GM18951 (cell line): ENCODE measurements around the gene ZHX3.

Experiments used
- POLR2A ChIP-seq: IDR thresholded peaks from 4 replicates; pipeline ENCODE4 v1.6.1; 2011; ENCODE audit warnings: mild to moderate bottlenecking; ENCODE audit not compliant: insufficient read length, insufficient read depth; ENCODE audit errors: extremely low read depth
- in situ Hi-C: fragments of 300-500 bp; cut with MboI; formaldehyde crosslinking; loops from one replicate; pipeline ENCODE4 v1.12.0; 2022; ENCODE audit warnings: low sequenced_read_pairs, mixed read lengths, inconsistent platforms; ENCODE audit not compliant: unreplicated experiment

ZHX3 gene

GRCh38 chr20:41290804-41291389, 26.6 kb downstream of the ZHX3 start:
- in situ Hi-C loops, result no loop called here
- no peak for TF ChIP-seq POLR2A

DNA sequence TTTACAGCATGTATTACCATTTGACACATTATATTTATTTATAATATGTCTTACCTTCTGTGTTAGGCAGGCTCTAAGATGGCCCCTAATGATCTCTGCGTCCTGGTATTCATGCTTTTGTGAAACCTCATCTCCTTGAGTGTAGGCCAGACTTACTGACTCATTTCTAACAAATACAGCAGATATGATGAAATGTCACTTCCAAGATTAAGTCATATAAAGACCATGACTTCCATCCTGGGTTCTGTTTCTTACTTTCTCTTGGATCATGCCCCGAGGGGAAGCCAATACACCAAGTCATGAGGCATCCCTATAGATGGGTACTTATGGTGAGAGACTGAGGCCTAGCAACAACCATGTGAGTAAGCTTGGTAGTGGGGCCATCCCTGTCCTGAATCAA, 30.2 kb downstream of the ZHX3 start:
- in situ Hi-C loops, result no loop called here
- no peak for TF ChIP-seq POLR2A

DNA sequence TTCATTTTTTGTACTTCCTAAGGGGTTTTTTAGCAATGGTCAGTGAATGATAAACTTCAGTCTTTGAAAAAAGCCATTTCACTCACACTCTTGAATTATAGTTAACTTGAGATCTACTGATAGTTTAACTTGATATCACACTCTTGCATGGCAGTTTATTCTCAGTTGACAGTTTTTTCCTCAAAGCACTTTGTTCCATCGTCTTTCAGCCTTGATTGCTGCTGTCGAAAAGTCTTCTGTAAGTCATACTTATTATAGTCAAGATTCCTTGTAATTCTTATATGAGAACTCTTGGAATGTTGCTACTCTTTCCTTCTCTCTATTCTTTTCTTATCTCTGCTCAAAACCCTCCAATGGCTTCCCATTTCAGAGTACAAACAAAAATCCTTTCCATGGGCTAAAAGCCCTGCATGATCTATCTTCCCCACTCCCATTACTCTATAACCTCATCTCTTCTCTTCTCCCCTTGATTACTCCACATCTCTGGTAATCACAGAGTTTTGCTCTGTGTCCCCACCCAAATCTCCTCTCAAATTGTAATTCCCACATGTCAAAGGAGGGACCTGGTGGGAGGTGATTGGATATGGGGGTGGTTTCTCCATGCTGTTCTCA, 31.2 kb downstream of the ZHX3 start:
- no peak for TF ChIP-seq POLR2A
- in situ Hi-C loops, result no loop called here

DNA sequence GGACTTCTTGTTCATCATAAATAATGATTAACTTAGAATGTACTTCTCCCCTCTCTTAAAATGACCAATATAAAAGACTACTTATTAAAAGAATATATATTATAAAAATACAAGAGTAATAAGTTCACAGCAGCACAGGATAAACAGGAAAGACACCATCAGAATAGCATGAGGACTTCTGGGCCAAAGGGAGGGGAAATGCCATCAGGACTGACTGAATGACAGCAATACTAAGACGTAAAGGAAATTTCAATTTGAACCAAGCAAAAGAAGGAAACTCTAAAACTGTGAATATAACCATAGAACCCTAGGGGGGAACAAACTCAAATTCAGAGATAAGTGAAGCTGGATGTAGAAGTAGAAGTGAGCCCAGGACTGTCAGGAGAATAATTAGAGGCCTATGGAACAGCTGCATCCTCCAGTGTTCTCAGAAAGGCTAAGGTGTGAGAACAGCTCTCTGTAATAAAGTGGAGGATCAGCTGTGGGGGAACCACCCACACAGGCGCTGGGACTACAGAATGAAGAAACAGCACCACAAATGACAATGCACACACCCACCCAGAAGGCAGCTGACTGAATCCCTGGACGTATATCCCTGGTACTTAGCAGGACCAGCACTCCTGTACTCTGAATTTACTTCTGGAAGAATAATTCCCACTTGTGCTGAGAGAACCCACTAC, 37.8 kb downstream of the ZHX3 start:
- in situ Hi-C loops, result no loop called here
- TF ChIP-seq POLR2A, result no peak

- in situ Hi-C loops, result no loop called here
- TF ChIP-seq POLR2A, result no peak
Measured at GRCh38 chr20:41278936-41279335, 38.6 kb downstream of the ZHX3 start.

DNA sequence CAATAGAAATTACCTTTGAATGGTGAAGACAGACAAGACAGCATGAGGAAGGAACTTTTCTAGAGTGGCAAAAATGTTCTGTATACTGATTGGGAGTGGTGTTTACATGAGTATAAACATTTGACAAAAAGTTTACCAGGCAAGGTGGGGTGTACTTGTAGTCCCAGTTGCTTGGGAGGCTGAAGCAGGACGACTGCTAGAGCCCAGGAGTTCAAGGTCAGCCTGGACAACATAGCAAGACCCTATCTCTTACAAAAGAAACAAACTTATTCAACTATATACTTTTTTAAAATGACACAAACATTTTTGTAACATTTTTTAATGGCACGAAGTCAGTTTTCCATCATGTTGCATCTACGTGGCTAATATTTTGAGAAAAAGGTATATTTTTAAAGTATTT, 40.5 kb downstream of the ZHX3 start:
- TF ChIP-seq POLR2A, result no peak
- in situ Hi-C loops, result no loop called here

GRCh38 chr20:41276317-41276751, 41.2 kb downstream of the ZHX3 start:
- in situ Hi-C loops, result no loop called here
- TF ChIP-seq POLR2A, result no peak

DNA sequence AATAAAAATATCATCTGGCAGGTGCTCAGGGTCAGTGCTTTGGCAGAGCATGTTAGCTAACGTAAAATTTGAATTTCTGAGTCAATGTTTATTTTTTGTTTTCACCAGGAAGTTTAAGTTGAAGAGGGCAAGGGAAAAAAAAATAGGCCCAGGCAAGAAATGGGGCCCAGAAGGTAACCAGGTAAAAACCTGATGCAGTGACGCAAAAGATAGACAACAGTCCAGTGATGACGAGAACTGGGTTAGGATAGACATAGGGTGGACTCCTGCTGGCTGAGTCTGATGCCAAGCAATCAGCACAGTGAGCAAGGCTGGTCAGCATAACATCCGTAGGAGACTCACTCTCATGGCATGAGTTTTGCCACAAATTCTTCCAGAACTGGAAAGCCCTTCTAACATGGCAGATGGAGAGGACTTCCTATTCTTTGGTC, 42.2 kb downstream of the ZHX3 start:
- TF ChIP-seq POLR2A, result no peak
- in situ Hi-C loops, result no loop called here

DNA sequence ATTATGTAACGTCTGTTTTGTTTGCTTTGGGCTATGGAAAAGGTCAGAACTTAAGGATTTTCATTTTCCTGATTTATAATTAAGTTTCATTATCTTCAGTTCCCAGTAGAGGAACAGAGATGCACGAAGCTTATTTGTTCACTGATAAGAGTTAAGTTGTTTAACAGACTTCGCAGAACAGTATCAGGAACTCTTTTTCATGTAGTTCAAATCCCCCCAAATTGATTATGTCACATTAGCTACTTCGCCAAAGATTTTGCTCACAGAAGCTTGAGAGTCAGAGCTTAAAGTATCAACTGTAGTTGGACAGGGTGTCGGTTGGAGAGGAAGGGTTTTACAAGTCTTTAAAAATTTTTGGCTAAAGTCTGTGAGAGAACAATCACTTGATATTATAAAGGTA, 43.4 kb downstream of the ZHX3 start:
- in situ Hi-C loops, result no loop called here

DNA sequence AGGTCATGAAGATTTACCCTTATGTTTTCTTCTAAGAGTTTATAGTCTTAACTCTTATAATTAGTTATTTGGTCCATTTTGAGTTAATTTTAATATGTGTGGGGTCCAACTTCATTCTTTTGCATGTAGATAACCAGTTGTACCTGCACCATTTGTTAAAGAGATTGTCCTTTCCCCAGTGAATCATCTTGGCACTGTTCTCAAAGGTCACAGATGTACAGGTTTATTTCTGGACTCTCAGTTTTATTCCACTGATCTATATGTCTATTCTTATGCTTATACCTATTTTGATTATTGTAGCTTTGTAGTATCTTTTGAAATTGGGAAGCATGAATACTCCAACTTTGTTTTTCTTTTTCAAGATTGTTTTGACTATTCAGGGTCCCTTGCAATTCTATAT, 44.1 kb downstream of the ZHX3 start:
- TF ChIP-seq POLR2A, result no peak
- in situ Hi-C loops, result no loop called here

More for the DNA sequence above, 43.4 kb downstream of the ZHX3 start:
- TF ChIP-seq POLR2A, result no peak

DNA sequence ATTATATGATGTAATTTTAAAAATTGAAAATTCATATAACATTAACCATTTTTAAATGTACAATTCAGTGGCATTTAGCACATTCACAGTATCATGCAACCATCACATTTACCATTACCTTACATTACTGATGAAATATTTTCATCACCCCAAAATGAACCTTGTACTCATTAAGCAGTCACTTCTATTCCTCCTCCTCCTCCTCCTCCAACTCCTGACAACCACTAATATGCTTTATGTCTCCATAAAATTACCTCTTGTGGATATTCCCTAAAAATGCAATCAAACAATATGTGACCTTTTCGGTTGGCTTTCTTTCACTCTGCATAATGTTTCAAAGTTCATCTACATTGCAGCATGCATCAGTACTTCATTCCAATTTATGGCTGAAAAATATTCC, 45.2 kb downstream of the ZHX3 start:
- in situ Hi-C loops, result no loop called here

DNA sequence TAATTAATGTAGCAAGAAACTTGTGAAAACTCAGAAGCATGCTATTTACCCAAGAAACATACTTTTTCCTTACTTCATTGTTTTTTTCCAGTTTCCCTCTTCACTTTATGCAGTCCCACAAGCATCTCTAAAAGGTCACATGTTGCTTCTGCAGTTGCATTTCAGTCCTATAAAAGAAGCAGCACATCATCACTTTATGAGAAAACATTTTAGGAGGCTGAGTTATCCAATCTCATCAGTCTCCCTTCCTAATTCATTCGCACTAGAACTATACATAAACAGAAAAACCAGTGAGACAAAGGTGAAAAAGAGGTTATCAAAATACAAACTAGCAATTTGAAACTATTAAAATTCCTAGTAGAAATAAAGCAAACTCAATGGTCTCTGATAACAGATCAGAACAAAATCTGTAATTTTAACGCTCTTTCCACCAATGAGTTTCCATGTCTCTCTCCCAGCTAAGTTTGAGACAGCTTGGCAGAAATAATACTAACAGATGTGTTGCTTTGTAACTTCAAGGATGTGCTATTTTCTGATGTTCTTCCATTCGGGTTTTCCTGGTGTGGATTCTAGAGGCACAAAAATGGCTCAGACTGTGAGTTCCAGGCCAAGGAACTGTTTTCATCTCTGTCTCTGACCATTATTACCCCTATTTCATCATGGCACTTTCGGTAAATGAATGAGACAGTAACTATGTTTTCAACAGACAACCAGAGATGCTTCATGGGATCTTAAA, 48.4 kb downstream of the ZHX3 start:
- in situ Hi-C loops, result no loop called here
- TF ChIP-seq POLR2A, result no peak

More for the DNA sequence above, 45.2 kb downstream of the ZHX3 start:
- TF ChIP-seq POLR2A, result no peak

DNA sequence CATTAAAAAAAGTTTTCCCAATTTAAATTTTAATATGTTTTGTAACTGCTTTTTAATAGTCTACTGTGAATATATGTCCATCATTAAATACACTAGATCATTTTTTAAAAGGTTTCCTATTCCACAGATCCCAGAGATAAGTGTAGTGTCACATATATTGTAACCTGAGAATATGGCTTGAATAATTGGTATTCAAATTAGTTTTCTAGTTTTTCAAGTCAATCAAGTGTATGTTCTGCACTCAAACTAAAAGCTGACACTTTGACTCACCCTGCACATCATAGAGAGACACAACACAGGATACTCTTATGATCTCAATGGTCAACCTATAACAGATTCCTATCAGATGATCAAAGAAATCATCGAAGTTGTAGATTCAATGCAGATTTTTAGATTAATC, 49.1 kb downstream of the ZHX3 start:
- TF ChIP-seq POLR2A, result no peak
- in situ Hi-C loops, result no loop called here
